HAP-1 (cell line): ENCODE results near the gene MRPL50.

ENCODE experiments used
- DNase-seq, 2 experiments: peaks; one replicate each; pipeline ENCODE4 v3.0.0-alpha.2; 2016 to 2020; ENCODE audit warnings: low spot score in 2 of 2
- H3K27me3 ChIP-seq: fragments of 250-450 bp; sonication (Bioruptor Pico); 2 replicates; pipeline ENCODE4 v1.5.1; 2020; ENCODE audit warnings: low read depth, mild to moderate bottlenecking, moderate library complexity
- H3K36me3 ChIP-seq: fragments of 250-450 bp; sonication (Bioruptor Pico); replicated peaks from 2 replicates; pipeline ENCODE4 v1.5.1; 2020; ENCODE audit warnings: mild to moderate bottlenecking
- H3K4me1 ChIP-seq: fragments of 250-450 bp; sonication (Bioruptor Pico); 2 replicates; pipeline ENCODE4 v1.5.1; 2020; ENCODE audit warnings: mild to moderate bottlenecking
- H3K4me3 ChIP-seq: fragments of 250-450 bp; sonication (Bioruptor Pico); 2 replicates; pipeline ENCODE4 v1.5.1; 2020; ENCODE audit warnings: mild to moderate bottlenecking, moderate library complexity
- H3K9me3 ChIP-seq: fragments of 250-450 bp; sonication (Bioruptor Pico); 2 replicates; pipeline ENCODE4 v1.5.1; 2020; ENCODE audit warnings: mild to moderate bottlenecking, moderate library complexity
- in situ Hi-C: fragments of 300-500 bp; cut with MboI; formaldehyde crosslinking; loops from 3 replicates; pipeline ENCODE4 v1.14.3; 2020; ENCODE audit warnings: low sequenced_read_pairs, inconsistent platforms, mixed read lengths

Gene MRPL50

GRCh38 chr9:101381833-101382342, 16.5 kb downstream of the MRPL50 start:
- no peaks in the 10 kb centered on the region for H3K36me3 ChIP-seq
- no peak overlapping the region for H3K4me3 ChIP-seq
- H3K4me1 ChIP-seq, result no peaks in the 10 kb centered on the region; the same call in 1 of the 2 replicates
- DNase-seq, result no peak
- no peaks in the 10 kb centered on the region for H3K27me3 ChIP-seq
- H3K9me3 ChIP-seq, result no peaks in the 10 kb centered on the region
- in situ Hi-C loops, result no loop called here

- Histone ChIP-seq H3K27me3 (no peaks in the 10 kb centered on the region), H3K9me3 (no peaks in the 10 kb centered on the region), H3K4me3 (no peak overlapping the region), H3K36me3 (no peaks in the 10 kb centered on the region), H3K4me1 (no peaks in the 10 kb centered on the region; the same call in 1 of the 2 replicates)
- DNase-seq, result no peak
- in situ Hi-C loops, result no loop called here
These were observed 17.3 kb downstream of the MRPL50 start for GRCh38 chr9:101381118-101381517.

GRCh38 chr9:101380295-101380694, 18.1 kb downstream of the MRPL50 start:
- Histone ChIP-seq H3K4me1 (no peaks in the 10 kb centered on the region; the same call in 1 of the 2 replicates), H3K36me3 (no peaks in the 10 kb centered on the region), H3K27me3 (no peaks in the 10 kb centered on the region), H3K9me3 (no peaks in the 10 kb centered on the region), H3K4me3 (no peak overlapping the region)
- DNase-seq, result no peak
- in situ Hi-C loops, result no loop called here

- no peaks in the 10 kb centered on the region for H3K27me3 ChIP-seq
- in situ Hi-C loops, result no loop called here
- DNase-seq, result peak in 1 of 2 experiments; percentile 32
- no peak overlapping the region for H3K4me3 ChIP-seq
- no peaks in the 10 kb centered on the region for H3K4me1 ChIP-seq
- H3K36me3 ChIP-seq, result no peaks in the 10 kb centered on the region
- H3K9me3 ChIP-seq, result no peaks in the 10 kb centered on the region
These were observed 22.1 kb downstream of the MRPL50 start for GRCh38 chr9:101376111-101376848.

GRCh38 chr9:101375546-101375945, 22.9 kb downstream of the MRPL50 start:
- in situ Hi-C loops, result no loop called here
- H3K4me1 ChIP-seq, result no peaks in the 10 kb centered on the region

GRCh38 chr9:101372327-101373118, 25.9 kb downstream of the MRPL50 start:
- Histone ChIP-seq H3K36me3 (no peaks in the 10 kb centered on the region), H3K4me1 (peaks cover 4% of the 10 kb centered on the region), H3K4me3 (no peak overlapping the region), H3K27me3 (no peaks in the 10 kb centered on the region), H3K9me3 (no peaks in the 10 kb centered on the region)
- DNase-seq, result no peak
- in situ Hi-C loops, result no loop called here

More at GRCh38 chr9:101375546-101375945, 22.9 kb downstream of the MRPL50 start:
- no peak for DNase-seq
- H3K36me3 ChIP-seq, result no peaks in the 10 kb centered on the region
- H3K9me3 ChIP-seq, result no peaks in the 10 kb centered on the region
- H3K27me3 ChIP-seq, result no peaks in the 10 kb centered on the region
- no peak overlapping the region for H3K4me3 ChIP-seq

- no peaks in the 10 kb centered on the region for H3K9me3 ChIP-seq
- no peak for DNase-seq
- H3K4me3 ChIP-seq, result no peak overlapping the region
- peaks cover 4% of the 10 kb centered on the region for H3K4me1 ChIP-seq
- no peaks in the 10 kb centered on the region for H3K36me3 ChIP-seq
- in situ Hi-C loops, result no loop called here
- no peaks in the 10 kb centered on the region for H3K27me3 ChIP-seq
These were observed 26.6 kb downstream of the MRPL50 start for GRCh38 chr9:101371813-101372212.

- H3K4me3 ChIP-seq, result no peak overlapping the region
- in situ Hi-C loops, result no loop called here
- H3K9me3 ChIP-seq, result no peaks in the 10 kb centered on the region
- no peak for DNase-seq
- H3K4me1 ChIP-seq, result peaks cover 4% of the 10 kb centered on the region
- H3K36me3 ChIP-seq, result no peaks in the 10 kb centered on the region
- H3K27me3 ChIP-seq, result no peaks in the 10 kb centered on the region
These were observed 28.4 kb downstream of the MRPL50 start for GRCh38 chr9:101369884-101370531.

- no peaks in the 10 kb centered on the region for H3K27me3 ChIP-seq
- DNase-seq, result no peak
- H3K36me3 ChIP-seq, result no peaks in the 10 kb centered on the region
- peaks cover 4% of the 10 kb centered on the region for H3K4me1 ChIP-seq
- in situ Hi-C loops, result no loop called here
- no peak overlapping the region for H3K4me3 ChIP-seq
- no peaks in the 10 kb centered on the region for H3K9me3 ChIP-seq
These were observed 29.1 kb downstream of the MRPL50 start for GRCh38 chr9:101369286-101369685.

- Histone ChIP-seq H3K36me3 (no peaks in the 10 kb centered on the region), H3K27me3 (no peaks in the 10 kb centered on the region), H3K9me3 (no peaks in the 10 kb centered on the region), H3K4me1 (peaks cover 4% of the 10 kb centered on the region), H3K4me3 (no peak overlapping the region)
- in situ Hi-C loops, result no loop called here
- DNase-seq, result no peak
These were observed 31.1 kb downstream of the MRPL50 start for GRCh38 chr9:101367323-101367722.

- no peak for DNase-seq
- no peaks in the 10 kb centered on the region for H3K27me3 ChIP-seq
- H3K36me3 ChIP-seq, result no peaks in the 10 kb centered on the region
- H3K4me3 ChIP-seq, result no peak overlapping the region
- in situ Hi-C loops, result no loop called here
- peaks cover 4% of the 10 kb centered on the region for H3K4me1 ChIP-seq
- H3K9me3 ChIP-seq, result no peaks in the 10 kb centered on the region
These were observed 32.2 kb downstream of the MRPL50 start for GRCh38 chr9:101366038-101366756.

GRCh38 chr9:101365181-101365580, 33.2 kb downstream of the MRPL50 start:
- DNase-seq, result no peak
- Histone ChIP-seq H3K4me1 (peaks cover 4% of the 10 kb centered on the region), H3K27me3 (no peaks in the 10 kb centered on the region), H3K4me3 (no peak overlapping the region), H3K9me3 (no peaks in the 10 kb centered on the region), H3K36me3 (no peaks in the 10 kb centered on the region)
- in situ Hi-C loops, result no loop called here

GRCh38 chr9:101362450-101362849, 36.0 kb downstream of the MRPL50 start:
- Histone ChIP-seq H3K4me3 (no peak overlapping the region), H3K27me3 (no peaks in the 10 kb centered on the region), H3K36me3 (no peaks in the 10 kb centered on the region), H3K4me1 (no peaks in the 10 kb centered on the region), H3K9me3 (no peaks in the 10 kb centered on the region)
- in situ Hi-C loops, result no loop called here
- DNase-seq, result no peak
